IMR-90 (cell line): ENCODE data around the gene GSTO1.

ENCODE experiments used
- BHLHE40 ChIP-seq: fragments of 150-350 bp; IDR thresholded peaks from 2 replicates; pipeline ENCODE4 v1.6.1; 2016; ENCODE audit warnings: mild to moderate bottlenecking, low read depth, low read length
- CEBPB ChIP-seq: IDR thresholded peaks from 2 replicates; pipeline ENCODE4 v1.6.1; 2012; ENCODE audit warnings: low read depth, low read length, improper control_type of control experiment
- FOS ChIP-seq: fragments of 150-350 bp; IDR thresholded peaks from 2 replicates; pipeline ENCODE4 v1.6.1; 2016; ENCODE audit warnings: low read depth, low read length
- MXI1 ChIP-seq: IDR thresholded peaks from 2 replicates; pipeline ENCODE4 v1.6.1; 2012; ENCODE audit warnings: low read depth, mild to moderate bottlenecking, low read length, moderate library complexity, borderline replicate concordance
- POLR2A ChIP-seq: IDR thresholded peaks from 2 replicates; pipeline ENCODE4 v1.6.1; 2012; ENCODE audit warnings: mild to moderate bottlenecking, low read depth, low read length
- RAD21 ChIP-seq: IDR thresholded peaks from 2 replicates; pipeline ENCODE4 v1.6.1; 2012; ENCODE audit warnings: low read length, improper control_type of control experiment
- RCOR1 ChIP-seq: IDR thresholded peaks from 2 replicates; pipeline ENCODE4 v1.6.1; 2012; ENCODE audit warnings: mild to moderate bottlenecking, low read length, improper control_type of control experiment; ENCODE audit not compliant: insufficient replicate concordance
- SMC3 ChIP-seq: fragments of 150-350 bp; IDR thresholded peaks from 2 replicates; pipeline ENCODE4 v1.6.1; 2016; ENCODE audit warnings: low read depth, mild to moderate bottlenecking, antibody characterized with exemption, low read length, moderate library complexity
- TF ChIP-seq, protein P1 (sequence below): conservative IDR thresholded peaks from 2 replicates; pipeline ENCODE4 v1.5.1; 2012; ENCODE audit warnings: mild to moderate bottlenecking, low read depth, low read length, improper control_type of control experiment
- TF ChIP-seq, protein P2 (sequence below): fragments of 150-350 bp; IDR thresholded peaks from 2 replicates; pipeline ENCODE4 v1.6.1; 2017; ENCODE audit warnings: mild to moderate bottlenecking, antibody characterized with exemption, low read length, low read depth

DNA sequence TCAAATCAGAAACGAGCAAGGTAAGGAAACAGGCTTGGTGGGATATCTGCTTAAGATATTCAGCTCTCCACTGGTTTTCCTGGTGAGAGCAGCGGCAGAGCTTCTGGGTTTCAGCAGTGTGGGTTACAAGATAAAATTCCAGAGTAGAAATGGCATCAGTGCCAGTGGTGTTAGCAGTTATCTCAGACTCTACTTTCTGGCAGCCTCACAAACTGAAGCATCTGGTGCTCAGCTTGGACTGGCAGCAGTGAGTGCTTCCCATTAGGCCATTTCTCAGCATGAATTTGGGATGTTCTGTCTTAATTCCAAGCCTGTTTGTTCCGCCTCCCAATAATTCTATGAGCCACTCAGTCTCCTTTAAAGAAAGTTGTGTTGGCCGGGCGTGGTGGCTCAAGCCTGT is 7.4 kb downstream of the GSTO1 start:
- TF ChIP-seq RCOR1: no peak
- TF ChIP-seq, protein P1, sequence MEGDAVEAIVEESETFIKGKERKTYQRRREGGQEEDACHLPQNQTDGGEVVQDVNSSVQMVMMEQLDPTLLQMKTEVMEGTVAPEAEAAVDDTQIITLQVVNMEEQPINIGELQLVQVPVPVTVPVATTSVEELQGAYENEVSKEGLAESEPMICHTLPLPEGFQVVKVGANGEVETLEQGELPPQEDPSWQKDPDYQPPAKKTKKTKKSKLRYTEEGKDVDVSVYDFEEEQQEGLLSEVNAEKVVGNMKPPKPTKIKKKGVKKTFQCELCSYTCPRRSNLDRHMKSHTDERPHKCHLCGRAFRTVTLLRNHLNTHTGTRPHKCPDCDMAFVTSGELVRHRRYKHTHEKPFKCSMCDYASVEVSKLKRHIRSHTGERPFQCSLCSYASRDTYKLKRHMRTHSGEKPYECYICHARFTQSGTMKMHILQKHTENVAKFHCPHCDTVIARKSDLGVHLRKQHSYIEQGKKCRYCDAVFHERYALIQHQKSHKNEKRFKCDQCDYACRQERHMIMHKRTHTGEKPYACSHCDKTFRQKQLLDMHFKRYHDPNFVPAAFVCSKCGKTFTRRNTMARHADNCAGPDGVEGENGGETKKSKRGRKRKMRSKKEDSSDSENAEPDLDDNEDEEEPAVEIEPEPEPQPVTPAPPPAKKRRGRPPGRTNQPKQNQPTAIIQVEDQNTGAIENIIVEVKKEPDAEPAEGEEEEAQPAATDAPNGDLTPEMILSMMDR: no peak
- TF ChIP-seq, protein P2, sequence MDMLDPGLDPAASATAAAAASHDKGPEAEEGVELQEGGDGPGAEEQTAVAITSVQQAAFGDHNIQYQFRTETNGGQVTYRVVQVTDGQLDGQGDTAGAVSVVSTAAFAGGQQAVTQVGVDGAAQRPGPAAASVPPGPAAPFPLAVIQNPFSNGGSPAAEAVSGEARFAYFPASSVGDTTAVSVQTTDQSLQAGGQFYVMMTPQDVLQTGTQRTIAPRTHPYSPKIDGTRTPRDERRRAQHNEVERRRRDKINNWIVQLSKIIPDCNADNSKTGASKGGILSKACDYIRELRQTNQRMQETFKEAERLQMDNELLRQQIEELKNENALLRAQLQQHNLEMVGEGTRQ: no peak
- no peak for TF ChIP-seq POLR2A
- no peak for TF ChIP-seq FOS
- no peak for TF ChIP-seq BHLHE40
- no peak for TF ChIP-seq CEBPB
- no peak for TF ChIP-seq SMC3
- no peak for TF ChIP-seq MXI1
- TF ChIP-seq RAD21: no peak
